Breast epithelium (tissue), 4 donors: Measurements from ENCODE around the gene PKLR. TPM values are rescaled to one million over a fixed set of nuclear protein-coding genes. Genes with fewer than 3 reads are reported as not detected.

ENCODE experiments used
- DNase-seq, 2 donors: peaks; one replicate each; pipeline ENCODE4 v3.0.0-alpha.2; 2019; ENCODE audit warnings: low spot score in 2 of 2
- H3K27ac ChIP-seq, 2 donors: fragments of 200-600 bp; sonication (generic) in 1 of 2; one replicate each; pipeline ENCODE4 v1.5.1; 2016 to 2019; ENCODE audit warnings: mild to moderate bottlenecking in 1 of 2
- H3K27me3 ChIP-seq, 2 donors: fragments of 200-600 bp; sonication (generic) in 1 of 2; one replicate each; pipeline versions ENCODE4 v1.5.1 to v1.6.0; 2017 to 2019; ENCODE audit warnings: control low read depth in 1 of 2, mild to moderate bottlenecking in 1 of 2
- H3K36me3 ChIP-seq: fragments of 200-600 bp; one replicate; pipeline ENCODE4 v1.5.1; 2019
- H3K4me1 ChIP-seq, 2 donors: fragments of 200-600 bp; sonication (generic); one replicate each; pipeline ENCODE4 v1.5.1; 2016 to 2019; ENCODE audit warnings: control low read depth in 1 of 2
- H3K4me3 ChIP-seq, 3 donors: fragments of 200-600 bp; sonication (generic); 1 replicate in 2 of 3; 2 replicates in 1 of 3; pipeline ENCODE4 v1.5.1; 2016 to 2019; ENCODE audit warnings: mild to moderate bottlenecking in 3 of 3, moderate library complexity in 2 of 3
- H3K9me3 ChIP-seq, 2 donors: fragments of 200-600 bp; sonication (generic) in 1 of 2; one replicate each; pipeline ENCODE4 v1.5.1; 2016 to 2019; ENCODE audit warnings: control low read depth in 1 of 2
- CTCF ChIP-seq, 3 donors: fragments of 450-650 bp; IDR thresholded peaks; one replicate each; pipeline ENCODE4 v1.5.1; 2016 to 2017; ENCODE audit warnings: antibody characterized with exemption in 3 of 3, mild to moderate bottlenecking in 3 of 3, moderate library complexity in 3 of 3
- POLR2A ChIP-seq: fragments of 450-650 bp; IDR thresholded peaks from one replicate; pipeline ENCODE4 v1.6.1; 2016; ENCODE audit warnings: antibody characterized with exemption, mild to moderate bottlenecking, moderate library complexity
- POLR2AphosphoS5 ChIP-seq, 3 donors: sonication (generic); formaldehyde crosslinking; IDR thresholded peaks; one replicate each; pipeline ENCODE4 v1.6.1; 2017; ENCODE audit warnings: antibody characterized with exemption in 3 of 3
- intact Hi-C: fragments of 100-400 bp; cut with DNase I; formaldehyde crosslinking; loops from one replicate; pipeline ENCODE4 v1.15.1; 2023; ENCODE audit warnings: low total_unique reads
- total RNA-seq, 3 donors: library from RNA; depleted of rRNA; stranded (reverse); fragments of >200 nt; gene quantifications; one replicate each; pipeline ENCODE4 v1.1.0, GENCODE V29; 2016

The PKLR gene
- total RNA-seq, 3 donors from 2014 or later, result 0.33 TPM; not detected in 2

- Histone ChIP-seq H3K9me3 (no peaks in the 10 kb centered on the region), H3K4me3 (peak within 1 kb of the TSS; percentile 78 to 97 (median 95)), H3K4me1 (peaks cover 7 to 10% of the 10 kb centered on the region in 2 donors), H3K27me3 (no peaks in the 10 kb centered on the region), H3K36me3 (peaks cover 4% of the 10 kb centered on the region), H3K27ac (peak within 1 kb of the TSS; percentile 96)
- DNase-seq, result peak; percentile 81 to 87
- intact Hi-C loops, result no loop called here
- peak; percentile 37 for TF ChIP-seq POLR2A
- no peak for TF ChIP-seq CTCF (IDR thresholded peaks at IDR 0.05)
- peak; percentile 50 to 80 (median 78) for TF ChIP-seq POLR2AphosphoS5 (IDR thresholded peaks at IDR 0.05)
Measured at GRCh38 chr1:155255243-155256007, 45.8 kb downstream of the PKLR start, which contains the start of gene ENTREP3. Gene ENTREP3, minus strand, starts transcription at chr1:155255483. Its CDS starts 606 bp downstream, at chr1:155254877.

- H3K4me1 ChIP-seq, result peaks cover 7 to 10% of the 10 kb centered on the region in 2 donors
- peak overlapping the region; percentile 78 to 97 (median 95) for H3K4me3 ChIP-seq
- peak overlapping the region; percentile 96 for H3K27ac ChIP-seq
- H3K27me3 ChIP-seq, result no peaks in the 10 kb centered on the region
- H3K9me3 ChIP-seq, result no peaks in the 10 kb centered on the region
- H3K36me3 ChIP-seq, result peaks cover 4% of the 10 kb centered on the region
- no peak for DNase-seq
- intact Hi-C loops, result loop anchor here (5.0 kb wide), 1 partner anchor 68 kb away; the partner anchor contains the start of gene RUSC1
- no peak for TF ChIP-seq POLR2AphosphoS5 (IDR thresholded peaks at IDR 0.05)
- no peak for TF ChIP-seq CTCF (IDR thresholded peaks at IDR 0.05)
- no peak for TF ChIP-seq POLR2A
Measured at GRCh38 chr1:155254714-155255242, 46.5 kb downstream of the PKLR start.

GRCh38 chr1:155254228-155254713, 47.0 kb downstream of the PKLR start:
- TF ChIP-seq POLR2A (no peak), CTCF (IDR thresholded peaks at IDR 0.05) (no peak), POLR2AphosphoS5 (IDR thresholded peaks at IDR 0.05) (no peak)
- Histone ChIP-seq H3K27me3 (no peaks in the 10 kb centered on the region), H3K4me1 (peaks cover 7 to 10% of the 10 kb centered on the region in 2 donors), H3K27ac (peak overlapping the region; percentile 96), H3K9me3 (no peaks in the 10 kb centered on the region), H3K4me3 (peak overlapping the region; percentile 78 to 97 (median 95)), H3K36me3 (peaks cover 4% of the 10 kb centered on the region)
- no peak for DNase-seq
- intact Hi-C loops, result loop anchor here (5.0 kb wide), 1 partner anchor 68 kb away; the partner anchor contains the start of gene RUSC1

- TF ChIP-seq POLR2A (no peak), POLR2AphosphoS5 (IDR thresholded peaks at IDR 0.05) (no peak), CTCF (IDR thresholded peaks at IDR 0.05) (no peak)
- peaks cover 7 to 10% of the 10 kb centered on the region in 2 donors for H3K4me1 ChIP-seq
- no peak for DNase-seq
- peak overlapping the region; percentile 96 for H3K27ac ChIP-seq
- peaks cover 3% of the 10 kb centered on the region for H3K36me3 ChIP-seq
- intact Hi-C loops, result loop anchor here (5.0 kb wide), 1 partner anchor 69 kb away; the partner anchor contains the start of gene RUSC1
- H3K4me3 ChIP-seq, result peak overlapping the region in 2 of 3 donors; percentile 78 to 97
- no peaks in the 10 kb centered on the region for H3K9me3 ChIP-seq
- no peaks in the 10 kb centered on the region for H3K27me3 ChIP-seq
Measured at GRCh38 chr1:155253797-155254196, 47.4 kb downstream of the PKLR start.
